ENCODE measurements around the gene NRM. TPM values are rescaled to one million over a fixed set of nuclear protein-coding genes. Genes with fewer than 3 reads are reported as not detected.
A peak's percentile ranks its signal among the peaks of the same experiment; 100 is the strongest.

Gene NRM
- total and polyA plus RNA-seq, 2 of the 13 experiments (the other 11 are each of a cell fraction or from before 2014, with no cell fraction given) = 12.5 to 16.0 TPM

DNA sequence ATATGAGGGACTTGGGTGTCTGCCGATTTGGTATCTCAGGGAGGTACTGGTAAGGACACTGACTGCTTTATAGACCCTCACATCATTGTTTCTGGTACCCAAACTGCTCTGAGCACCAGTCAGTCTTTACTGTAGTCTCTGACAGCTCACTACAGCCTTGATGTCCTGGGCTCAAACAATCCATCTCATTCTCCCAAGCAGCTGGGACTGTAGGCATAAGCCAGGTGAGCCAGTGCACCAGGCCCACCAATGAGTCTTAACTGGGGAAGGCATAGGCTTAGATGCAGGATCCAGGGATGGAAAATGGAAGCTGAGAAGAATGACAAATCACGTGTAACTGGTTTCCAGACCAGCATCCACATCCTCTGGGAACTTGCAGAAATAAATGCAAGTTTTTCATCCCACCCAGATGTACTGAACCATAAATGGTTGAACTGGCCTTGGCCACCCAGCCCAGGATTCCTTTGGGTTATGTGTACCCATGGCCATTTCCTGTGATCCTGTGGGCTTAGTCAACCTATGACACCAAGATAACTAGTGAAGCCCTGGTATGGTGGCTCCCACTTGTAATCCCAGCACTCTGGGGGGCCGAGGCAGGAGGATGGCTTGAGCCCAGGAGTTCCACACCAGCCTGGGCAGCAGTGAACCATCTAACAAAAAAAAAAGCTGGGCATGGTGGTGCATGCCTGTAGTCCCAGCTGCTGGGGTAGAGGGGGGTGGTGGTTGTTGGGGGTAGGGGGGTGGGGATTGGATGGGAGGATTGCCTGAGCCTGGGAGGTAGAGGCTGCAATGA is 35.1 kb upstream of the NRM start (continued):
- TF ChIP-seq GMEB1 (CRISPR knock-in tag; IDR thresholded peaks at IDR 0.05; ENCODE audit: borderline replicate concordance) = no peak; the same call in 1 of the 2 replicates
- no peak for TF ChIP-seq KAT8 (CRISPR knock-in tag; IDR thresholded peaks at IDR 0.05)
- TF ChIP-seq, protein P1, sequence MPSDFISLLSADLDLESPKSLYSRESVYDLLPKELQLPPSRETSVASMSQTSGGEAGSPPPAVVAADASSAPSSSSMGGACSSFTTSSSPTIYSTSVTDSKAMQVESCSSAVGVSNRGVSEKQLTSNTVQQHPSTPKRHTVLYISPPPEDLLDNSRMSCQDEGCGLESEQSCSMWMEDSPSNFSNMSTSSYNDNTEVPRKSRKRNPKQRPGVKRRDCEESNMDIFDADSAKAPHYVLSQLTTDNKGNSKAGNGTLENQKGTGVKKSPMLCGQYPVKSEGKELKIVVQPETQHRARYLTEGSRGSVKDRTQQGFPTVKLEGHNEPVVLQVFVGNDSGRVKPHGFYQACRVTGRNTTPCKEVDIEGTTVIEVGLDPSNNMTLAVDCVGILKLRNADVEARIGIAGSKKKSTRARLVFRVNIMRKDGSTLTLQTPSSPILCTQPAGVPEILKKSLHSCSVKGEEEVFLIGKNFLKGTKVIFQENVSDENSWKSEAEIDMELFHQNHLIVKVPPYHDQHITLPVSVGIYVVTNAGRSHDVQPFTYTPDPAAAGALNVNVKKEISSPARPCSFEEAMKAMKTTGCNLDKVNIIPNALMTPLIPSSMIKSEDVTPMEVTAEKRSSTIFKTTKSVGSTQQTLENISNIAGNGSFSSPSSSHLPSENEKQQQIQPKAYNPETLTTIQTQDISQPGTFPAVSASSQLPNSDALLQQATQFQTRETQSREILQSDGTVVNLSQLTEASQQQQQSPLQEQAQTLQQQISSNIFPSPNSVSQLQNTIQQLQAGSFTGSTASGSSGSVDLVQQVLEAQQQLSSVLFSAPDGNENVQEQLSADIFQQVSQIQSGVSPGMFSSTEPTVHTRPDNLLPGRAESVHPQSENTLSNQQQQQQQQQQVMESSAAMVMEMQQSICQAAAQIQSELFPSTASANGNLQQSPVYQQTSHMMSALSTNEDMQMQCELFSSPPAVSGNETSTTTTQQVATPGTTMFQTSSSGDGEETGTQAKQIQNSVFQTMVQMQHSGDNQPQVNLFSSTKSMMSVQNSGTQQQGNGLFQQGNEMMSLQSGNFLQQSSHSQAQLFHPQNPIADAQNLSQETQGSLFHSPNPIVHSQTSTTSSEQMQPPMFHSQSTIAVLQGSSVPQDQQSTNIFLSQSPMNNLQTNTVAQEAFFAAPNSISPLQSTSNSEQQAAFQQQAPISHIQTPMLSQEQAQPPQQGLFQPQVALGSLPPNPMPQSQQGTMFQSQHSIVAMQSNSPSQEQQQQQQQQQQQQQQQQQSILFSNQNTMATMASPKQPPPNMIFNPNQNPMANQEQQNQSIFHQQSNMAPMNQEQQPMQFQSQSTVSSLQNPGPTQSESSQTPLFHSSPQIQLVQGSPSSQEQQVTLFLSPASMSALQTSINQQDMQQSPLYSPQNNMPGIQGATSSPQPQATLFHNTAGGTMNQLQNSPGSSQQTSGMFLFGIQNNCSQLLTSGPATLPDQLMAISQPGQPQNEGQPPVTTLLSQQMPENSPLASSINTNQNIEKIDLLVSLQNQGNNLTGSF (CRISPR knock-in tag; IDR thresholded peaks at IDR 0.05) = no peak
- no peak for TF ChIP-seq MIXL1 (CRISPR knock-in tag; IDR thresholded peaks at IDR 0.05)
- TF ChIP-seq ZSCAN21 (CRISPR knock-in tag; IDR thresholded peaks at IDR 0.05; ENCODE audit: borderline replicate concordance) = no peak
- no peak for TF ChIP-seq ZNF790 (CRISPR knock-in tag; IDR thresholded peaks at IDR 0.05; ENCODE audit: borderline replicate concordance)
- no peak for TF ChIP-seq ZNF230 (CRISPR knock-in tag; IDR thresholded peaks at IDR 0.05)
- 0 out of 2 replicates have a peak, but pooled peaks have one; percentile 13 for TF ChIP-seq SOX5 (CRISPR knock-in tag; IDR thresholded peaks at IDR 0.05; ENCODE audit: borderline replicate concordance)
- TF ChIP-seq CAMTA2 (CRISPR knock-in tag; IDR thresholded peaks at IDR 0.05; ENCODE audit: borderline replicate concordance) = no peak
- no peak for TF ChIP-seq RFXAP (CRISPR knock-in tag; IDR thresholded peaks at IDR 0.05; ENCODE audit: borderline replicate concordance)
- TF ChIP-seq, protein P2, sequence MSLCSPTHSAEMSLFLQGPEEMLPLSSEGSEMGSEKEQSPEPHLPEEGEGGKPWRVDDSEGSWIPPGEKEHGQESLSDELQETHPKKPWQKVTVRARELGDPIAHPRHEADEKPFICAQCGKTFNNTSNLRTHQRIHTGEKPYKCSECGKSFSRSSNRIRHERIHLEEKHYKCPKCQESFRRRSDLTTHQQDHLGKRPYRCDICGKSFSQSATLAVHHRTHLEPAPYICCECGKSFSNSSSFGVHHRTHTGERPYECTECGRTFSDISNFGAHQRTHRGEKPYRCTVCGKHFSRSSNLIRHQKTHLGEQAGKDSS (CRISPR knock-in tag; IDR thresholded peaks at IDR 0.05; ENCODE audit: borderline replicate concordance, low read depth) = no peak
- no peak for TF ChIP-seq TBX3 (IDR thresholded peaks at IDR 0.05; ENCODE audit: borderline replicate concordance)
- TF ChIP-seq SMAD3 (CRISPR knock-in tag; IDR thresholded peaks at IDR 0.05) = no peak
- TF ChIP-seq GZF1 (CRISPR knock-in tag; IDR thresholded peaks at IDR 0.05) = no peak
- no peak for TF ChIP-seq PCBP1 (IDR thresholded peaks at IDR 0.05; ENCODE audit: borderline replicate concordance, low read depth, low read length)
- TF ChIP-seq ZNF180 (CRISPR knock-in tag; IDR thresholded peaks at IDR 0.05; ENCODE audit: borderline replicate concordance, low read depth) = no peak
- TF ChIP-seq POLR2AphosphoS5 (IDR thresholded peaks at IDR 0.05; ENCODE audit: low read depth, low read length) = peak; percentile 82
- TF ChIP-seq KMT2A (CRISPR knock-in tag; IDR thresholded peaks at IDR 0.05) = no peak
- 0 out of 2 replicates have a peak, but pooled peaks have one; percentile 41 for TF ChIP-seq REL (CRISPR knock-in tag; conservative IDR thresholded peaks at IDR 0.05)
- no peak for TF ChIP-seq MAZ (IDR thresholded peaks at IDR 0.05; ENCODE audit: borderline replicate concordance, low read depth, low read length)
- TF ChIP-seq MAZ (CRISPR knock-in tag; IDR thresholded peaks at IDR 0.05; ENCODE audit: low read depth) = no peak
- 0 out of 2 replicates have a peak, but pooled peaks have one; percentile 39 for TF ChIP-seq PRMT3 (CRISPR knock-in tag; IDR thresholded peaks at IDR 0.05; ENCODE audit: borderline replicate concordance, low read depth)
- no peak for TF ChIP-seq SMARCE1 (IDR thresholded peaks at IDR 0.05; ENCODE audit: borderline replicate concordance)

Measured in HepG2 (cell line).